B cell (primary cell): Measurements from ENCODE around the gene LAGE3. TPM values are rescaled to one million over a fixed set of nuclear protein-coding genes. Genes with fewer than 3 reads are reported as not detected.

ENCODE experiments used
- ATAC-seq: fragments of 200-7000 bp; cut with Tn5 transposase; one replicate; pipeline ENCODE4 v1.10.0; 2021; ENCODE audit warnings: low read depth, mild to moderate bottlenecking, moderate number of reproducible peaks, moderate library complexity
- CTCF ChIA-PET: fragments of 350-600 bp; sonication (Branson Sonifier 250); formaldehyde crosslinking; loops from one replicate; lab custom pipeline; 2021; ENCODE audit warnings: antibody characterized with exemption, inconsistent platforms; lab: Charles Lee
- POLR2A ChIA-PET: fragments of 350-600 bp; sonication (Branson Sonifier 250); formaldehyde crosslinking; loops from one replicate; lab custom pipeline; 2021; ENCODE audit warnings: antibody characterized with exemption; lab: Charles Lee
- DNase-seq: peaks from one replicate; pipeline ENCODE4 v3.0.0; 2013
- H2AFZ ChIP-seq: 2 replicates; pipeline ENCODE4 v1.6.1; 2012; ENCODE audit warnings: mild to moderate bottlenecking, low read depth, low read length; ENCODE audit not compliant: insufficient read depth, poor library complexity, severe bottlenecking
- H3K27ac ChIP-seq, 2 donors: 1 replicate in 1 of 2; 2 replicates in 1 of 2; pipeline ENCODE4 v1.5.1; 2012 to 2013; ENCODE audit warnings: low read length in 2 of 2, mild to moderate bottlenecking in 2 of 2, moderate library complexity in 1 of 2
- H3K27me3 ChIP-seq, 4 experiments: fragments of 200-600 bp in 1 of 4; sonication (generic) in 1 of 4; replicated peaks in 1 of 4; 1 replicate in 2 of 4; 2 replicates in 2 of 4; pipeline versions ENCODE4 v1.6.1 to v1.7.0; 2013 to 2016; ENCODE audit warnings: low read length in 3 of 4, mild to moderate bottlenecking in 2 of 4, mixed read lengths in 1 of 4, moderate library complexity in 1 of 4; ENCODE audit not compliant: insufficient read depth in 4 of 4, control insufficient read depth in 3 of 4; ENCODE audit errors: control extremely low read depth in 1 of 4
- H3K36me3 ChIP-seq, 2 experiments: replicated peaks in 1 of 2; 1 replicate in 1 of 2; 2 replicates in 1 of 2; pipeline versions ENCODE4 v1.6.1 to v1.7.1; 2013; ENCODE audit warnings: low read length in 1 of 2; ENCODE audit not compliant: insufficient read depth in 2 of 2, control insufficient read depth in 1 of 2; ENCODE audit errors: control extremely low read depth in 1 of 2, extremely low read depth in 1 of 2
- H3K4me1 ChIP-seq, 2 donors: fragments of 200-600 bp in 1 of 2; sonication (generic) in 1 of 2; 1 replicate in 1 of 2; 2 replicates in 1 of 2; pipeline versions ENCODE4 v1.5.1 to v1.6.1; 2013 to 2017; ENCODE audit warnings: low read length in 2 of 2; ENCODE audit not compliant: control insufficient read depth in 2 of 2, insufficient read depth in 2 of 2
- H3K4me2 ChIP-seq: replicated peaks from 2 replicates; pipeline ENCODE3; 2012; ENCODE audit warnings: mild to moderate bottlenecking, low read depth, low read length; ENCODE audit not compliant: poor library complexity, severe bottlenecking
- H3K4me3 ChIP-seq, 5 experiments: fragments of 200-600 bp in 1 of 5; sonication (generic) in 1 of 5; 1 replicate in 3 of 5; 2 replicates in 2 of 5; pipeline versions ENCODE4 v1.5.1 to v1.7.0; 2011 to 2016; ENCODE audit warnings: low read length in 4 of 5, mild to moderate bottlenecking in 4 of 5, low read depth in 2 of 5, control low read depth in 1 of 5, moderate library complexity in 1 of 5; ENCODE audit not compliant: insufficient read depth in 1 of 5; ENCODE audit errors: control extremely low read depth in 1 of 5, extremely low read depth in 1 of 5
- H3K79me2 ChIP-seq: fragments of 200-600 bp; sonication (generic); one replicate; pipeline ENCODE4 v1.6.0; 2016; ENCODE audit warnings: low read length; ENCODE audit not compliant: control insufficient read depth, insufficient read depth
- H3K9ac ChIP-seq: fragments of 200-600 bp; sonication (generic); 2 replicates; pipeline ENCODE4 v1.6.1; 2017; ENCODE audit warnings: mild to moderate bottlenecking, low read length, moderate library complexity
- H3K9me3 ChIP-seq, 3 donors: one replicate each; pipeline versions ENCODE4 v1.6.1 to v1.7.1; 2013; ENCODE audit warnings: low read length in 2 of 3; ENCODE audit not compliant: control insufficient read depth in 2 of 3, insufficient read depth in 1 of 3; ENCODE audit errors: control extremely low read depth in 1 of 3
- H4K20me1 ChIP-seq: 2 replicates; pipeline ENCODE4 v1.6.0; 2012; ENCODE audit warnings: mild to moderate bottlenecking, low read length; ENCODE audit not compliant: insufficient read depth, control insufficient read depth, poor library complexity, severe bottlenecking
- H3K27ac Mint-ChIP-seq: one replicate; pipeline ENCODE4 v1.8.0; 2021; ENCODE audit warnings: mixed read lengths
- H3K27me3 Mint-ChIP-seq: one replicate; pipeline ENCODE4 v1.8.0; 2021; ENCODE audit warnings: mixed read lengths
- H3K4me1 Mint-ChIP-seq: one replicate; pipeline ENCODE4 v1.8.0; 2021; ENCODE audit warnings: mixed read lengths
- H3K4me3 Mint-ChIP-seq: one replicate; pipeline ENCODE4 v1.8.0; 2021; ENCODE audit warnings: mixed read lengths
- H3K9me3 Mint-ChIP-seq: one replicate; pipeline ENCODE4 v1.8.0; 2022; ENCODE audit warnings: mixed read lengths; ENCODE audit not compliant: insufficient read depth
- EZH2 ChIP-seq: IDR thresholded peaks from 2 replicates; pipeline ENCODE4 v1.6.1; 2012; ENCODE audit warnings: borderline replicate concordance, low read depth, mild to moderate bottlenecking, moderate library complexity, low read length; ENCODE audit not compliant: insufficient read depth, poor library complexity, severe bottlenecking
- WGBS: methylation state at CpG from one replicate; pipeline ENCODE4 v1.1.5; 2013; ENCODE audit warnings: missing lambda C conversion rate; ENCODE audit not compliant: insufficient coverage; 5-methylcytosine and 5-hydroxymethylcytosine counted together
- intact Hi-C: fragments of 100-400 bp; cut with micrococcal nuclease; formaldehyde crosslinking; loops from one replicate; pipeline ENCODE4 v1.10.0; 2022
- polyA plus RNA-seq: library from polyadenylated mRNA; depleted of rRNA; stranded (reverse); fragments of >200 nt; gene quantifications from 2 replicates; pipeline ENCODE4 v1.2.3, GENCODE V29; 2012
- total RNA-seq, 2 donors: library from RNA; stranded (reverse); fragments of 120-200 nt in 1 of 2; gene quantifications; 1 replicate in 1 of 2; 2 replicates in 1 of 2; pipeline versions ENCODE4 v1.2.3 to v1.2.4, GENCODE V29; 2013 to 2022
- TF ChIP-seq, protein P1 (sequence below): fragments of 200-600 bp; IDR thresholded peaks from one replicate; pipeline ENCODE4 v1.8.0; 2022; ENCODE audit warnings: antibody characterized with exemption, mild to moderate bottlenecking

Gene LAGE3
- total and polyA plus RNA-seq, 2 donors (not counting 1 experiment from before 2014, with no cell fraction given) = 17.0 to 19.9 TPM

DNA sequence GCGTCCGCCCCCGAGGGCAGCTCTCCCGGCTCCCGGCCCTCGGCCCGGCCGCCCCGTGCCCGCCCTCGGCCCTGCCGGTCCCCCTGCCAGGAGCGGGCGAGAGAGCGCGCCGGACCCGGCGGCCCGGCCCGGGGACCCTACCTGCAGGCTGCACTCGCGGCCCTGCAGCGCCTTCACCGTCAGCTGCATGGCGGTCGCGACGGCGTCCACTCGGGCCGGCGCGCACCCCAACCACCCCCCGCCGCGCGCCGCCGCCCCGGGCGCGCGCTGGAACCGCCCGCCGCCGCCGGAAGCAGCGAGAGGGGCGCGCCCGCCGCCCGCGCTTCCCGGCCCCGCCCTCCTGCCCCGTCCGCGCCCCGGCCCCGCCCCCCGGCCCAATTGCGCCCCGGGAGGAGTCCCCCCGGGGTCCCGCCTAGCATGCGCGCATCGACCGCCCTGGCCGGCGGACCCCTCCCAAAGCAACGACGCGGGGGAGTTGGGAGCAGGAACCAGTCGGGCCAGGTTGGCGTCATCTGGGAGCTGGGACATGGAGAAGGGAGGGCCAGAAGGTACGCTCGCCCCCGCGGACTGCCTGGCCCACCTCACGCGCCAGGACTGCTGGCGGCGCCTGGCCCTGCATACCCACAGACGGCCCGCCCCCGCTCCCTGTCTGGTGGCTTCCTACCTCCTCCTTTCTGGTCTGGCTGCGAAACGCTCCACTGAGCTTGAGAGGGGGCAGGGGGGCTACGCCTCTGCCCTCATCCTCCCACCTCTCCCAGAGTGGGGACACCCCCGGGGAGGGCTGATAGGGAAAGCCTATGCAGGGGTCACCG is 7.5 kb upstream of the LAGE3 start, which contains the start of gene UBL4A:
Gene UBL4A (minus strand): TSS at position 220 of the 812 bp plus-strand sequence. CDS start 31 bp downstream, at position 189.
- peak within 1 kb of the TSS in 4 of 5 experiments; percentile 47 to 67 (median 60) for H3K4me3 ChIP-seq
- peaks cover 0 to 13% of the 10 kb centered on the region in 2 experiments for H3K36me3 ChIP-seq
- no peaks in the 10 kb centered on the region for H4K20me1 ChIP-seq
- peak; percentile 37 for ATAC-seq
- H3K27ac ChIP-seq = peak within 1 kb of the TSS; percentile 50 to 72
- no peaks in the 10 kb centered on the region for H3K27me3 ChIP-seq
- Mint-ChIP-seq H3K4me1 (peaks cover 25% of the 10 kb centered on the region), H3K4me3 (peak within 1 kb of the TSS; percentile 82), H3K27ac (peak within 1 kb of the TSS; percentile 75), H3K9me3 (no peaks in the 10 kb centered on the region), H3K27me3 (no peaks in the 10 kb centered on the region)
- POLR2A ChIA-PET = interaction anchor here (0.6 to 1.6 kb wide), 7 partner anchors 28 to 88 kb away, joined by 3 to 10 read pairs (median 4); partner anchors contain the start of genes FAM3A and RPL10
- peak within 1 kb of the TSS; percentile 68 for H3K9ac ChIP-seq
- H3K4me2 ChIP-seq = peak within 1 kb of the TSS; percentile 82
- peak within 1 kb of the TSS; percentile 56 for H2AFZ ChIP-seq
- intact Hi-C loops = no loop called here
- peaks cover 5 to 42% of the 10 kb centered on the region in 2 donors for H3K4me1 ChIP-seq
- H3K9me3 ChIP-seq = no peaks in the 10 kb centered on the region
- CTCF ChIA-PET = interaction anchor here (1.6 to 2.7 kb wide), 3 partner anchors 41 to 113 kb away, joined by 4 to 12 read pairs (median 5); partner anchors contain the start of gene ATP6AP1
- peak; percentile 77 for DNase-seq
- under 1% methylated on average over 42 of the region's 95 CpGs for WGBS
- TF ChIP-seq EZH2 = no peak
- TF ChIP-seq, protein P1, sequence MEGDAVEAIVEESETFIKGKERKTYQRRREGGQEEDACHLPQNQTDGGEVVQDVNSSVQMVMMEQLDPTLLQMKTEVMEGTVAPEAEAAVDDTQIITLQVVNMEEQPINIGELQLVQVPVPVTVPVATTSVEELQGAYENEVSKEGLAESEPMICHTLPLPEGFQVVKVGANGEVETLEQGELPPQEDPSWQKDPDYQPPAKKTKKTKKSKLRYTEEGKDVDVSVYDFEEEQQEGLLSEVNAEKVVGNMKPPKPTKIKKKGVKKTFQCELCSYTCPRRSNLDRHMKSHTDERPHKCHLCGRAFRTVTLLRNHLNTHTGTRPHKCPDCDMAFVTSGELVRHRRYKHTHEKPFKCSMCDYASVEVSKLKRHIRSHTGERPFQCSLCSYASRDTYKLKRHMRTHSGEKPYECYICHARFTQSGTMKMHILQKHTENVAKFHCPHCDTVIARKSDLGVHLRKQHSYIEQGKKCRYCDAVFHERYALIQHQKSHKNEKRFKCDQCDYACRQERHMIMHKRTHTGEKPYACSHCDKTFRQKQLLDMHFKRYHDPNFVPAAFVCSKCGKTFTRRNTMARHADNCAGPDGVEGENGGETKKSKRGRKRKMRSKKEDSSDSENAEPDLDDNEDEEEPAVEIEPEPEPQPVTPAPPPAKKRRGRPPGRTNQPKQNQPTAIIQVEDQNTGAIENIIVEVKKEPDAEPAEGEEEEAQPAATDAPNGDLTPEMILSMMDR = no peak
- peaks cover 20% of the 10 kb centered on the region for H3K79me2 ChIP-seq

DNA sequence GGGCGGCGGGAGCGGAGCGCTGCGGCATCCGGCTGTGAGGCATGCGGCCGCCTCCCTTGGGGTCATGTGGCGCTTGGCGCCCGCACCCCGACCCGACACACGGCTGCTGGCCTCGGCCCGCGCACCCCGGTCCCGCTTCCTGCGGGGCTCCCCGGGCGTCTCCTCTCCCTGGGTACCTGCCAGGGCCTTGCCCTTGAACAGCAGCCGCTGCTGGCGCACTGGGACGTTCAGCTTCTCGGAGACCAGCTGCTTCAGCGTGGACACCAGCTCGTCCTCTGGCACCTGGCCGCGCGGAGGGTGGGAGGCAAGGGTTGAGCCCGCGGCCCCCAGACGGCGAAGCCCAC is 6.9 kb upstream of the LAGE3 start:
- no peaks in the 10 kb centered on the region for H3K9me3 Mint-ChIP-seq
- DNase-seq (peak; percentile 51), ATAC-seq (no peak)
- H3K27ac Mint-ChIP-seq = no peak overlapping the region
- peaks cover 26% of the 10 kb centered on the region for H3K4me1 Mint-ChIP-seq
- H3K4me3 ChIP-seq = peak overlapping the region in 4 of 5 experiments; percentile 47 to 67 (median 60)
- peaks cover 0 to 13% of the 10 kb centered on the region in 2 experiments for H3K36me3 ChIP-seq
- peaks cover 5 to 37% of the 10 kb centered on the region in 2 donors for H3K4me1 ChIP-seq
- no peak overlapping the region for H3K4me3 Mint-ChIP-seq
- H3K9ac ChIP-seq = peak overlapping the region; percentile 68
- no peaks in the 10 kb centered on the region for H4K20me1 ChIP-seq
- peak overlapping the region; percentile 38 for H2AFZ ChIP-seq
- peak overlapping the region in 1 of 2 donors; percentile 55 for H3K27ac ChIP-seq
- H3K9me3 ChIP-seq = no peaks in the 10 kb centered on the region
- 0% methylated on average over 35 of the region's 35 CpGs for WGBS
- no peak for TF ChIP-seq EZH2
- TF ChIP-seq, protein P1 = no peak
- ChIA-PET CTCF (interaction anchor here (1.9 to 2.7 kb wide), 2 partner anchors 41 to 57 kb away, joined by 4 to 12 read pairs; partner anchors contain the start of gene ATP6AP1), POLR2A (interaction anchor here (0.6 to 1.4 kb wide), 3 partner anchors 30 to 80 kb away, joined by 4 to 6 read pairs (median 5); partner anchors contain the start of gene FAM3A)
- H3K27me3 ChIP-seq = no peaks in the 10 kb centered on the region
- peak overlapping the region; percentile 82 for H3K4me2 ChIP-seq
- intact Hi-C loops = no loop called here
- peaks cover 20% of the 10 kb centered on the region for H3K79me2 ChIP-seq
- H3K27me3 Mint-ChIP-seq = no peaks in the 10 kb centered on the region
